CD4-positive, alpha-beta T cell treated with Interferon alpha-2 for 1 hour (primary cell): ENCODE measurements around the gene DYDC2.

Source experiments
- DNase-seq, 2 donors: peaks; one replicate each; pipeline ENCODE4 v3.0.0-alpha.2; 2020 to 2022

The DYDC2 gene

GRCh38 chr10:80372675-80373074 lies 16.1 kb downstream of the DYDC2 start:
- DNase-seq: no peak

- DNase-seq: no peak
Observed at GRCh38 chr10:80373502-80373901, 16.9 kb downstream of the DYDC2 start.

GRCh38 chr10:80379701-80380100 lies 23.1 kb downstream of the DYDC2 start:
- no peak for DNase-seq

- DNase-seq: no peak
Observed at GRCh38 chr10:80380185-80380584, 23.6 kb downstream of the DYDC2 start.

- peak; percentile 47 to 66 for DNase-seq
Observed at GRCh38 chr10:80382989-80383388, 26.4 kb downstream of the DYDC2 start.

- no peak for DNase-seq
Observed at GRCh38 chr10:80390740-80391139, 34.2 kb downstream of the DYDC2 start.

- DNase-seq: no peak
Observed at GRCh38 chr10:80392250-80392649, 35.7 kb downstream of the DYDC2 start.

- DNase-seq: no peak
Observed at GRCh38 chr10:80394358-80394916, 37.9 kb downstream of the DYDC2 start.

GRCh38 chr10:80397014-80397413 lies 40.4 kb downstream of the DYDC2 start:
- DNase-seq: no peak

- no peak for DNase-seq
Observed at GRCh38 chr10:80400136-80400804, 43.7 kb downstream of the DYDC2 start.

GRCh38 chr10:80405035-80405434 lies 48.5 kb downstream of the DYDC2 start:
- DNase-seq: no peak

- no peak for DNase-seq
Observed at GRCh38 chr10:80405626-80406025, 49.0 kb downstream of the DYDC2 start.

GRCh38 chr10:80406204-80406603 lies 49.6 kb downstream of the DYDC2 start:
- no peak for DNase-seq

- no peak for DNase-seq
Observed at GRCh38 chr10:80407812-80408241, 51.2 kb downstream of the DYDC2 start.

- DNase-seq: peak; percentile 75 to 80
Observed at GRCh38 chr10:80408242-80409101, 51.9 kb downstream of the DYDC2 start, which contains the start of gene PRXL2A. Gene PRXL2A, plus strand, starts transcription at chr10:80408551. Its CDS starts 11,917 bp downstream, at chr10:80420468.

- DNase-seq: no peak
Observed at GRCh38 chr10:80409121-80409520, 52.5 kb downstream of the DYDC2 start.

- no peak for DNase-seq
Observed at GRCh38 chr10:80410122-80410521, 53.5 kb downstream of the DYDC2 start.

- no peak for DNase-seq
Observed at GRCh38 chr10:80410578-80411145, 54.1 kb downstream of the DYDC2 start.

- DNase-seq: no peak
Observed at GRCh38 chr10:80411267-80411668, 54.7 kb downstream of the DYDC2 start.

GRCh38 chr10:80411681-80412220 lies 55.2 kb downstream of the DYDC2 start:
- DNase-seq: no peak

- no peak for DNase-seq
Observed at GRCh38 chr10:80412486-80412885, 55.9 kb downstream of the DYDC2 start.

- DNase-seq: no peak
Observed at GRCh38 chr10:80413271-80413996, 56.9 kb downstream of the DYDC2 start.
